Measurements from ENCODE around the gene ZNRD2.

ZNRD2 gene

DNA sequence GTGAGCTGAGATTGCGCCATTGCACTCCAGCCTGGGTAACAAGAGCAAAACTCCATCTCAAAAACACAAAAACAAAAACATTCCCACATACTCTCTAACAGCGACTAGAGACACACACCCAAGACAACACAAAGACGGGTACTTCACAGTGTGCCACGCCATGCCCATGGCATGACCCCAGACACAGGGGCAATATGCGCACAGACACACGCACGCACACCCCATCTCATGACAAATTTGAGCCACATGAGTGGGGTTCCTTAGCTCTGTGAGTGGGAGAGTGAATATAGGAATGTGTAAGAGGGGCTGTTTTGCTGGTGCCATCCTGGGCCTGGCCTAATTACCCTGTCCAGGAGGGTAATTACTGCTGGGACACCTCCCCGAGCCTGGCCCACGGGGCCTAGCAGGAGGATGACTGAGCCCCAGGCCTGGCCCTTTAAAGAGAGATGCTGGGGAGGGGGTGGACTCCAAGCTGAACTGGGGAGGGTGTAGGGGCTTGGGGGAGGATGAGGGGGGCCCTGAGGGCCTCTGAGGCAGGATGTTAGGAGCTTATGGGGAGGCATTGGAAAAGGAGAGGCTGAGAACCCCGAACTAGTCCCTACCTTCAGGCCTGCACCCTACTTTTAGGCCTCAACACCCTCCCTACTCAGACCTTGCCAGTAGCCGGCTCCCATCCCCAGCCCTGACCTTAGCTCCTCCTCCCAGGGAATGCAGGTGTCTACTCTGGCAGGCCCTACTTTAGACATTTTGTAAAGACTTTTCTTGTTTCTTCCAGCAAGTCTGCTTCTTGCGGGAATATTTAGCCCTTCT lies 13.6 kb upstream of the ZNRD2 start (continued):
- TF ChIP-seq, protein P1, sequence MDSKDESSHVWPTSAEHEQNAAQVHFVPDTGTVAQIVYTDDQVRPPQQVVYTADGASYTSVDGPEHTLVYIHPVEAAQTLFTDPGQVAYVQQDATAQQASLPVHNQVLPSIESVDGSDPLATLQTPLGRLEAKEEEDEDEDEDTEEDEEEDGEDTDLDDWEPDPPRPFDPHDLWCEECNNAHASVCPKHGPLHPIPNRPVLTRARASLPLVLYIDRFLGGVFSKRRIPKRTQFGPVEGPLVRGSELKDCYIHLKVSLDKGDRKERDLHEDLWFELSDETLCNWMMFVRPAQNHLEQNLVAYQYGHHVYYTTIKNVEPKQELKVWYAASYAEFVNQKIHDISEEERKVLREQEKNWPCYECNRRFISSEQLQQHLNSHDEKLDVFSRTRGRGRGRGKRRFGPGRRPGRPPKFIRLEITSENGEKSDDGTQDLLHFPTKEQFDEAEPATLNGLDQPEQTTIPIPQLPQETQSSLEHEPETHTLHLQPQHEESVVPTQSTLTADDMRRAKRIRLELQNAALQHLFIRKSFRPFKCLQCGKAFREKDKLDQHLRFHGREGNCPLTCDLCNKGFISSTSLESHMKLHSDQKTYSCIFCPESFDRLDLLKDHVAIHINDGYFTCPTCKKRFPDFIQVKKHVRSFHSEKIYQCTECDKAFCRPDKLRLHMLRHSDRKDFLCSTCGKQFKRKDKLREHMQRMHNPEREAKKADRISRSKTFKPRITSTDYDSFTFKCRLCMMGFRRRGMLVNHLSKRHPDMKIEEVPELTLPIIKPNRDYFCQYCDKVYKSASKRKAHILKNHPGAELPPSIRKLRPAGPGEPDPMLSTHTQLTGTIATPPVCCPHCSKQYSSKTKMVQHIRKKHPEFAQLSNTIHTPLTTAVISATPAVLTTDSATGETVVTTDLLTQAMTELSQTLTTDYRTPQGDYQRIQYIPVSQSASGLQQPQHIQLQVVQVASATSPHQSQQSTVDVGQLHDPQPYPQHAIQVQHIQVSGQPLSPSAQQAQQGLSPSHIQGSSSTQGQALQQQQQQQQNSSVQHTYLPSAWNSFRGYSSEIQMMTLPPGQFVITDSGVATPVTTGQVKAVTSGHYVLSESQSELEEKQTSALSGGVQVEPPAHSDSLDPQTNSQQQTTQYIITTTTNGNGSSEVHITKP (tag by site-specific recombination; IDR thresholded peaks at IDR 0.05) = 0 out of 2 replicates have a peak, but pooled peaks have one; percentile 44
- TF ChIP-seq ZNF138 (tag by site-specific recombination; IDR thresholded peaks at IDR 0.05; ENCODE audit: borderline replicate concordance) (no peak), ZXDB (tag by site-specific recombination; IDR thresholded peaks at IDR 0.05) (no peak), ZNF660 (tag by site-specific recombination; IDR thresholded peaks at IDR 0.05) (no peak), ZNF133 (tag by site-specific recombination; IDR thresholded peaks at IDR 0.05) (no peak), ZNF529 (tag by site-specific recombination; IDR thresholded peaks at IDR 0.05; ENCODE audit: insufficient replicate concordance) (no peak), ZNF610 (tag by site-specific recombination; IDR thresholded peaks at IDR 0.05; ENCODE audit: borderline replicate concordance) (no peak), ZBTB17 (tag by site-specific recombination; IDR thresholded peaks at IDR 0.05) (no peak), ZNF24 (tag by site-specific recombination; IDR thresholded peaks at IDR 0.05) (no peak), MZF1 (tag by site-specific recombination; IDR thresholded peaks at IDR 0.05; ENCODE audit: borderline replicate concordance) (no peak), ZNF654 (tag by site-specific recombination; IDR thresholded peaks at IDR 0.05; ENCODE audit: low read depth) (no peak), ZNF174 (tag by site-specific recombination; IDR thresholded peaks at IDR 0.05) (no peak), ZNF132 (tag by site-specific recombination; IDR thresholded peaks at IDR 0.05; ENCODE audit: borderline replicate concordance) (no peak), ZNF211 (tag by site-specific recombination; IDR thresholded peaks at IDR 0.05; ENCODE audit: low read depth) (no peak), ZNF548 (tag by site-specific recombination; IDR thresholded peaks at IDR 0.05) (no peak), GLIS1 (tag by site-specific recombination; IDR thresholded peaks at IDR 0.05) (0 out of 2 replicates have a peak, but pooled peaks have one; percentile 5), HOXC10 (CRISPR knock-in tag; IDR thresholded peaks at IDR 0.05) (no peak), ZBTB21 (tag by site-specific recombination; IDR thresholded peaks at IDR 0.05) (no peak), ZNF521 (tag by site-specific recombination; IDR thresholded peaks at IDR 0.05) (no peak)
- TF ChIP-seq, protein P2, sequence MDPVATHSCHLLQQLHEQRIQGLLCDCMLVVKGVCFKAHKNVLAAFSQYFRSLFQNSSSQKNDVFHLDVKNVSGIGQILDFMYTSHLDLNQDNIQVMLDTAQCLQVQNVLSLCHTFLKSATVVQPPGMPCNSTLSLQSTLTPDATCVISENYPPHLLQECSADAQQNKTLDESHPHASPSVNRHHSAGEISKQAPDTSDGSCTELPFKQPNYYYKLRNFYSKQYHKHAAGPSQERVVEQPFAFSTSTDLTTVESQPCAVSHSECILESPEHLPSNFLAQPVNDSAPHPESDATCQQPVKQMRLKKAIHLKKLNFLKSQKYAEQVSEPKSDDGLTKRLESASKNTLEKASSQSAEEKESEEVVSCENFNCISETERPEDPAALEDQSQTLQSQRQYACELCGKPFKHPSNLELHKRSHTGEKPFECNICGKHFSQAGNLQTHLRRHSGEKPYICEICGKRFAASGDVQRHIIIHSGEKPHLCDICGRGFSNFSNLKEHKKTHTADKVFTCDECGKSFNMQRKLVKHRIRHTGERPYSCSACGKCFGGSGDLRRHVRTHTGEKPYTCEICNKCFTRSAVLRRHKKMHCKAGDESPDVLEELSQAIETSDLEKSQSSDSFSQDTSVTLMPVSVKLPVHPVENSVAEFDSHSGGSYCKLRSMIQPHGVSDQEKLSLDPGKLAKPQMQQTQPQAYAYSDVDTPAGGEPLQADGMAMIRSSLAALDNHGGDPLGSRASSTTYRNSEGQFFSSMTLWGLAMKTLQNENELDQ (tag by site-specific recombination; IDR thresholded peaks at IDR 0.05; ENCODE audit: low read depth) = no peak
- TF ChIP-seq, protein P3, sequence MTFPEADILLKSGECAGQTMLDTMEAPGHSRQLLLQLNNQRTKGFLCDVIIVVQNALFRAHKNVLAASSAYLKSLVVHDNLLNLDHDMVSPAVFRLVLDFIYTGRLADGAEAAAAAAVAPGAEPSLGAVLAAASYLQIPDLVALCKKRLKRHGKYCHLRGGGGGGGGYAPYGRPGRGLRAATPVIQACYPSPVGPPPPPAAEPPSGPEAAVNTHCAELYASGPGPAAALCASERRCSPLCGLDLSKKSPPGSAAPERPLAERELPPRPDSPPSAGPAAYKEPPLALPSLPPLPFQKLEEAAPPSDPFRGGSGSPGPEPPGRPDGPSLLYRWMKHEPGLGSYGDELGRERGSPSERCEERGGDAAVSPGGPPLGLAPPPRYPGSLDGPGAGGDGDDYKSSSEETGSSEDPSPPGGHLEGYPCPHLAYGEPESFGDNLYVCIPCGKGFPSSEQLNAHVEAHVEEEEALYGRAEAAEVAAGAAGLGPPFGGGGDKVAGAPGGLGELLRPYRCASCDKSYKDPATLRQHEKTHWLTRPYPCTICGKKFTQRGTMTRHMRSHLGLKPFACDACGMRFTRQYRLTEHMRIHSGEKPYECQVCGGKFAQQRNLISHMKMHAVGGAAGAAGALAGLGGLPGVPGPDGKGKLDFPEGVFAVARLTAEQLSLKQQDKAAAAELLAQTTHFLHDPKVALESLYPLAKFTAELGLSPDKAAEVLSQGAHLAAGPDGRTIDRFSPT (tag by site-specific recombination; IDR thresholded peaks at IDR 0.05) = peak; percentile 64
- TF ChIP-seq, protein P4, sequence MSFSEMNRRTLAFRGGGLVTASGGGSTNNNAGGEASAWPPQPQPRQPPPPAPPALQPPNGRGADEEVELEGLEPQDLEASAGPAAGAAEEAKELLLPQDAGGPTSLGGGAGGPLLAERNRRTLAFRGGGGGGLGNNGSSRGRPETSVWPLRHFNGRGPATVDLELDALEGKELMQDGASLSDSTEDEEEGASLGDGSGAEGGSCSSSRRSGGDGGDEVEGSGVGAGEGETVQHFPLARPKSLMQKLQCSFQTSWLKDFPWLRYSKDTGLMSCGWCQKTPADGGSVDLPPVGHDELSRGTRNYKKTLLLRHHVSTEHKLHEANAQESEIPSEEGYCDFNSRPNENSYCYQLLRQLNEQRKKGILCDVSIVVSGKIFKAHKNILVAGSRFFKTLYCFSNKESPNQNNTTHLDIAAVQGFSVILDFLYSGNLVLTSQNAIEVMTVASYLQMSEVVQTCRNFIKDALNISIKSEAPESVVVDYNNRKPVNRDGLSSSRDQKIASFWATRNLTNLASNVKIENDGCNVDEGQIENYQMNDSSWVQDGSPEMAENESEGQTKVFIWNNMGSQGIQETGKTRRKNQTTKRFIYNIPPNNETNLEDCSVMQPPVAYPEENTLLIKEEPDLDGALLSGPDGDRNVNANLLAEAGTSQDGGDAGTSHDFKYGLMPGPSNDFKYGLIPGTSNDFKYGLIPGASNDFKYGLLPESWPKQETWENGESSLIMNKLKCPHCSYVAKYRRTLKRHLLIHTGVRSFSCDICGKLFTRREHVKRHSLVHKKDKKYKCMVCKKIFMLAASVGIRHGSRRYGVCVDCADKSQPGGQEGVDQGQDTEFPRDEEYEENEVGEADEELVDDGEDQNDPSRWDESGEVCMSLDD (tag by site-specific recombination; IDR thresholded peaks at IDR 0.05) = no peak
- TF ChIP-seq, protein P5, sequence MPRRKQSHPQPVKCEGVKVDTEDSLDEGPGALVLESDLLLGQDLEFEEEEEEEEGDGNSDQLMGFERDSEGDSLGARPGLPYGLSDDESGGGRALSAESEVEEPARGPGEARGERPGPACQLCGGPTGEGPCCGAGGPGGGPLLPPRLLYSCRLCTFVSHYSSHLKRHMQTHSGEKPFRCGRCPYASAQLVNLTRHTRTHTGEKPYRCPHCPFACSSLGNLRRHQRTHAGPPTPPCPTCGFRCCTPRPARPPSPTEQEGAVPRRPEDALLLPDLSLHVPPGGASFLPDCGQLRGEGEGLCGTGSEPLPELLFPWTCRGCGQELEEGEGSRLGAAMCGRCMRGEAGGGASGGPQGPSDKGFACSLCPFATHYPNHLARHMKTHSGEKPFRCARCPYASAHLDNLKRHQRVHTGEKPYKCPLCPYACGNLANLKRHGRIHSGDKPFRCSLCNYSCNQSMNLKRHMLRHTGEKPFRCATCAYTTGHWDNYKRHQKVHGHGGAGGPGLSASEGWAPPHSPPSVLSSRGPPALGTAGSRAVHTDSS (tag by site-specific recombination; IDR thresholded peaks at IDR 0.05) = no peak
- TF ChIP-seq, protein P6, sequence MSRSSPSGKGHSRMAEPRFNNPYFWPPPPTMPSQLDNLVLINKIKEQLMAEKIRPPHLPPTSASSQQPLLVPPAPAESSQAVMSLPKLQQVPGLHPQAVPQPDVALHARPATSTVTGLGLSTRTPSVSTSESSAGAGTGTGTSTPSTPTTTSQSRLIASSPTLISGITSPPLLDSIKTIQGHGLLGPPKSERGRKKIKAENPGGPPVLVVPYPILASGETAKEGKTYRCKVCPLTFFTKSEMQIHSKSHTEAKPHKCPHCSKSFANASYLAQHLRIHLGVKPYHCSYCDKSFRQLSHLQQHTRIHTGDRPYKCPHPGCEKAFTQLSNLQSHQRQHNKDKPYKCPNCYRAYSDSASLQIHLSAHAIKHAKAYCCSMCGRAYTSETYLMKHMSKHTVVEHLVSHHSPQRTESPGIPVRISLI (tag by site-specific recombination; IDR thresholded peaks at IDR 0.05) = no peak
